Parathyroid adenoma (tissue), 2 donors: ENCODE results near the gene FYN.
"Not testable (repeated sequence)": the region's sequence is repeated elsewhere in the genome, so short reads cannot be mapped to it uniquely, and the experiment has no call there.

Source experiments
- H2AFZ ChIP-seq: fragments of 300-600 bp; sonication (generic); one replicate; pipeline ENCODE4 v1.7.0; 2017; ENCODE audit warnings: antibody characterized with exemption, mild to moderate bottlenecking
- H3K27ac ChIP-seq: fragments of 300-600 bp; sonication (generic); one replicate; pipeline ENCODE4 v1.7.0; 2017
- H3K27me3 ChIP-seq: fragments of 300-600 bp; sonication (generic); one replicate; pipeline ENCODE4 v1.7.0; 2017; ENCODE audit warnings: low read length; ENCODE audit not compliant: control insufficient read depth, insufficient read depth
- H3K36me3 ChIP-seq: fragments of 300-600 bp; sonication (generic); one replicate; pipeline ENCODE4 v1.7.0; 2017; ENCODE audit warnings: low read length; ENCODE audit not compliant: control insufficient read depth, insufficient read depth
- H3K4me1 ChIP-seq: fragments of 300-600 bp; sonication (generic); one replicate; pipeline ENCODE4 v1.7.0; 2017; ENCODE audit warnings: control low read depth
- H3K4me2 ChIP-seq: fragments of 300-600 bp; sonication (generic); one replicate; pipeline ENCODE4 v1.7.0; 2017; ENCODE audit warnings: low read length
- H3K4me3 ChIP-seq: fragments of 300-600 bp; sonication (generic); one replicate; pipeline ENCODE4 v1.7.0; 2017; ENCODE audit warnings: low read depth, low read length
- H3K79me2 ChIP-seq: fragments of 300-600 bp; sonication (generic); one replicate; pipeline ENCODE4 v1.7.0; 2017; ENCODE audit warnings: control low read depth
- H3K9ac ChIP-seq: fragments of 300-600 bp; sonication (generic); one replicate; pipeline ENCODE4 v1.7.0; 2017; ENCODE audit warnings: mild to moderate bottlenecking
- H3K9me3 ChIP-seq: fragments of 300-600 bp; sonication (generic); one replicate; pipeline ENCODE4 v1.7.0; 2017; ENCODE audit warnings: low read length; ENCODE audit not compliant: control insufficient read depth
- TF ChIP-seq, protein P1 (sequence below): fragments of 300-600 bp; sonication (generic); IDR thresholded peaks from one replicate; pipeline ENCODE4 v1.7.0; 2017; ENCODE audit warnings: antibody characterized with exemption, mild to moderate bottlenecking
- donor health status: primary hyperparathyroidism.

FYN gene

DNA sequence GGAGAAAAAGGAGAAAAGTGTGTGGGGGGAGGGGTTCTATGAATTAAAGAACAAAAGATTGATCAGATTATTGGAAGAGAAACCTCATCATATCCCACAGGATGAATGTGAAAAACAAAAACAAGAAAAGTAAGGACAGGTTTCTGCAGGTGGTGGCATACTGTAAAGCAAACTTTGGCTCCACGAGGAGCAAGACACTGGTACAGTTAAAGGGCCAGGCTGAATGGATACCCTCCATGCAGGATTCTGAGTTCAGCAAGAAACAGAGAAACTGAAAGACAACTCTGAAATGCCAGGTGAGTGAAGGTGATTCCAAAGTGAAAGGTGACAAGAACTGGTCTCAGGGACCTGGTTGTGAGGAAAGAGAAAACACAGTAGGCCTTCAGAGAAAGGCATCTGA lies 37.4 kb downstream of the FYN start:
- H3K9ac ChIP-seq, result no peak overlapping the region
- H3K9me3 ChIP-seq, result no peaks in the 10 kb centered on the region
- no peak overlapping the region for H2AFZ ChIP-seq
- H3K27me3 ChIP-seq, result no peaks in the 10 kb centered on the region
- no peak overlapping the region for H3K27ac ChIP-seq
- no peaks in the 10 kb centered on the region for H3K79me2 ChIP-seq
- TF ChIP-seq, protein P1, sequence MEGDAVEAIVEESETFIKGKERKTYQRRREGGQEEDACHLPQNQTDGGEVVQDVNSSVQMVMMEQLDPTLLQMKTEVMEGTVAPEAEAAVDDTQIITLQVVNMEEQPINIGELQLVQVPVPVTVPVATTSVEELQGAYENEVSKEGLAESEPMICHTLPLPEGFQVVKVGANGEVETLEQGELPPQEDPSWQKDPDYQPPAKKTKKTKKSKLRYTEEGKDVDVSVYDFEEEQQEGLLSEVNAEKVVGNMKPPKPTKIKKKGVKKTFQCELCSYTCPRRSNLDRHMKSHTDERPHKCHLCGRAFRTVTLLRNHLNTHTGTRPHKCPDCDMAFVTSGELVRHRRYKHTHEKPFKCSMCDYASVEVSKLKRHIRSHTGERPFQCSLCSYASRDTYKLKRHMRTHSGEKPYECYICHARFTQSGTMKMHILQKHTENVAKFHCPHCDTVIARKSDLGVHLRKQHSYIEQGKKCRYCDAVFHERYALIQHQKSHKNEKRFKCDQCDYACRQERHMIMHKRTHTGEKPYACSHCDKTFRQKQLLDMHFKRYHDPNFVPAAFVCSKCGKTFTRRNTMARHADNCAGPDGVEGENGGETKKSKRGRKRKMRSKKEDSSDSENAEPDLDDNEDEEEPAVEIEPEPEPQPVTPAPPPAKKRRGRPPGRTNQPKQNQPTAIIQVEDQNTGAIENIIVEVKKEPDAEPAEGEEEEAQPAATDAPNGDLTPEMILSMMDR, result no peak
- H3K36me3 ChIP-seq, result no peaks in the 10 kb centered on the region
- H3K4me3 ChIP-seq, result no peak overlapping the region
- H3K4me2 ChIP-seq, result no peak overlapping the region
- H3K4me1 ChIP-seq, result peaks cover 23% of the 10 kb centered on the region

DNA sequence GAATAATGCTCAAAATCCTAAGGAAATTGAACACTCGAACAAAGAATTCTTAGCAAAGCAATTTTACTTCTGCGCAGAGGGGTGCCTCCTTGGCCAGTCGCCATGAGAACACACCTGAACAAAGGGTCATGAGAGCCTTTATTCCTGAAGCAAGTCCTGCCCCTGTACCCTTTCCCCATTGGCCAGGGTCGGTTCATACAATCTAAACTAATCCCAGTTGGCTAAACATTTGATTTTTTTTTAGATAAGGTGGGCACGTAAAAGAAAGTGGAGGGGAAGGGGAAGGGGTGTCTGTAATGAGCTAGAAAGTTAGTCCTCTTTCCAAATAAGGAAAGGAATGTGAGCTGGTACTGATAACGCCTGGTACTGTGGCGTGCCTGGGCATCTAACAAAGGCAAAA lies 37.9 kb downstream of the FYN start:
- not testable (repeated sequence) for H3K9ac ChIP-seq, H3K4me3 ChIP-seq, H3K36me3 ChIP-seq, H2AFZ ChIP-seq, H3K4me2 ChIP-seq, H3K9me3 ChIP-seq, H3K79me2 ChIP-seq, H3K27me3 ChIP-seq, H3K27ac ChIP-seq
- peaks cover 23% of the 10 kb centered on the region for H3K4me1 ChIP-seq

DNA sequence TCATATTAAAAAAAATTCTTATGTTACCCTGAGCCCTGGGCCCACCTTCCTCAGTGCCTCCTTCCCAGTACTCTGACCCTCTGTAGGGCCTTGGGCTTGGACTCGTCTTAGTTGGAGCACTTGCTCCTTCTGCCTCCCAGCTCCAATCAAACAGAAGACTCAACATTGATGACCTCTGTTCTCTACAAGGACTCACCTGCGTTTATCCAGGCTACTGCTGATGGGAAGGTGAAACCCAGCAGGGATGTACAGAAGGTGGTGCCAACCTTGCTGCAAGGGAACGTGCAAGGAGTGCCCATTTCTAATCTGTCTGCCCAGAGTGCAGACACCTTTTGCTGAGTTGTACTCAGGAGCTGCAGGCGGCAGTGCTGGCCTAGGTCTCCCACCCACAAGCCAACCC lies 38.9 kb downstream of the FYN start:
- TF ChIP-seq, protein P1, result no peak
- Histone ChIP-seq H3K4me2 (no peak overlapping the region), H2AFZ (no peak overlapping the region), H3K27me3 (no peaks in the 10 kb centered on the region), H3K9ac (no peak overlapping the region), H3K9me3 (no peaks in the 10 kb centered on the region), H3K27ac (no peak overlapping the region), H3K79me2 (peaks cover 2% of the 10 kb centered on the region), H3K4me3 (no peak overlapping the region), H3K36me3 (no peaks in the 10 kb centered on the region), H3K4me1 (peaks cover 23% of the 10 kb centered on the region)

DNA sequence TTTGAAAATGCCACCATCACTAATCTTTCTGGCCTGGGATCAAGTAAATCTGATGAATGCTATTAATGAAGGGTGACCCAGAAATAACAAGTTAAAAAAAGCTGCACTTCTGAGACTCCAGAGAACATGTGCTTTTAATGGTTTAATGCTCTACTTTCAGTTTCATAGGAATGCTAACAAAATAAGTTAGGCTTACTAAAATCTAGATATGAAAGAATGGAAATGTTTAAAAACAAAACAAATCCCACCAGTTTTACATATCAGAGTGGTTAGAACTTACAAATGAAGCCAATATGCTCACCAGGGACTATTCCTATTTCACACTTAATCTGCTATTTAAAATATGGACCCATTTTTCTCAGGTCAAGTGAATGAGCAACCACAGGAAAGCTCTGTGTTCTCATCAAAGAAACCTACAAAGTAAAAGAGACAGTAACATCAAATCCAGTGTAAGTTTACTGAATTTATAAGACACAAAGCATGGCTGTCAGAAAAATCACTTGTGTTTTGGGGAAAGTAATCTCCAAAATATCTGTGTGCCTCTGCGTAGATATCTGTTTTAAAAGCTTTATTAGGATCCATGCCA lies 40.3 kb downstream of the FYN start:
- no peak overlapping the region for H3K9ac ChIP-seq
- peak overlapping the region; percentile 20 for H3K4me3 ChIP-seq
- peak overlapping the region; percentile 64 for H3K27ac ChIP-seq
- no peaks in the 10 kb centered on the region for H3K36me3 ChIP-seq
- H3K9me3 ChIP-seq, result no peaks in the 10 kb centered on the region
- H3K27me3 ChIP-seq, result no peaks in the 10 kb centered on the region
- H3K4me1 ChIP-seq, result peaks cover 20% of the 10 kb centered on the region
- TF ChIP-seq, protein P1, result no peak
- peaks cover 5% of the 10 kb centered on the region for H3K79me2 ChIP-seq
- peak overlapping the region; percentile 48 for H2AFZ ChIP-seq
- peak overlapping the region; percentile 53 for H3K4me2 ChIP-seq

DNA sequence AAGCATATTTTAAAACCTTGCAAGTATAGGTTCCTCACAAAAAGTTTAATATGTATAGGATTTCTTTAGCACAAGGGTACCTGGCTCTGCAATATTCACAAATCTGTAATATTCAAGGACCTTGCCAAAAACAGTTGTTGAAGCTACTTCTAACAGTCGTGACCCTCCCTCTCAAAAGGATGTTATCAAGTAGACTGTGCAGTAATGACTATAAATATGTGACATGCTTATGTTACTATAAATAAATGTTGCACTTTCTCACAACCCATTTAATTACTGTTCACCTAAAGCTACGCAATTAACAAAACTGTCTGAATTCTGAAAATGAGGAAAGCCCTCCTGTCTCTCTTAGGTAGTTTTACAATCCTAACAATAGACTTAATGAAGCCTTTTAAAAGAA lies 41.8 kb downstream of the FYN start:
- Histone ChIP-seq H3K4me1 (peaks cover 20% of the 10 kb centered on the region), H3K9ac (no peak overlapping the region), H3K4me2 (no peak overlapping the region), H3K79me2 (peaks cover 5% of the 10 kb centered on the region), H3K36me3 (no peaks in the 10 kb centered on the region), H3K27me3 (no peaks in the 10 kb centered on the region), H3K9me3 (no peaks in the 10 kb centered on the region), H3K4me3 (no peak overlapping the region), H3K27ac (no peak overlapping the region), H2AFZ (no peak overlapping the region)
- TF ChIP-seq, protein P1, result no peak
